ENCODE results near the gene RTP2.
A peak's percentile ranks its signal among the peaks of the same experiment; 100 is the strongest.

The RTP2 gene

DNA sequence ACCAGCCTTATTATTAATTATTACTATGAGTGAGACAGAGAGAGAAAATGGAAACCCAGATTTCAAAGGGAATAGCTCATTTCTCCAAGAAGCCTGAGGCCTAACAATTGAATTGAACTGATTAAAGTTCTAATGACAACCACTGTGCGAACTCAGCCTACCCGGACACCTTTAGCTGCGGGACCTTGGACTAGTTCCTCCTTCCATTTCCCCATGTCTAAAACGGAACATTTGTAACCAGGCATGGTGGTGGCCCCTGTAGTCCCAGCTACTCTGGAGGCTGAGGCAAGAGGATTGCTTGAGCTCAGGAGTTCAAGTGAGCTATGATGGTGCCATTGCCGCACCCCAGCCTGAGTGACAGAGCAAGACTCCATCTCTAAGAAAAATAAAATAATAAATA, 16.4 kb upstream of the RTP2 start:
- Histone ChIP-seq H3K4me1 (ENCODE audit: control insufficient read depth in 1 of 2, insufficient read depth in 1 of 2, low read depth in 1 of 2, low read length in 1 of 2) (no peaks in the 10 kb centered on the region), H3K9me3 (peaks cover 5% of the 10 kb centered on the region), H3K4me3 (ENCODE audit: low read depth in 1 of 2, low read length in 1 of 2) (no peak overlapping the region), H3K36me3 (peaks cover 41% of the 10 kb centered on the region), H3K27ac (no peak overlapping the region), H3K27me3 (no peaks in the 10 kb centered on the region)
- TF ChIP-seq, protein P1, sequence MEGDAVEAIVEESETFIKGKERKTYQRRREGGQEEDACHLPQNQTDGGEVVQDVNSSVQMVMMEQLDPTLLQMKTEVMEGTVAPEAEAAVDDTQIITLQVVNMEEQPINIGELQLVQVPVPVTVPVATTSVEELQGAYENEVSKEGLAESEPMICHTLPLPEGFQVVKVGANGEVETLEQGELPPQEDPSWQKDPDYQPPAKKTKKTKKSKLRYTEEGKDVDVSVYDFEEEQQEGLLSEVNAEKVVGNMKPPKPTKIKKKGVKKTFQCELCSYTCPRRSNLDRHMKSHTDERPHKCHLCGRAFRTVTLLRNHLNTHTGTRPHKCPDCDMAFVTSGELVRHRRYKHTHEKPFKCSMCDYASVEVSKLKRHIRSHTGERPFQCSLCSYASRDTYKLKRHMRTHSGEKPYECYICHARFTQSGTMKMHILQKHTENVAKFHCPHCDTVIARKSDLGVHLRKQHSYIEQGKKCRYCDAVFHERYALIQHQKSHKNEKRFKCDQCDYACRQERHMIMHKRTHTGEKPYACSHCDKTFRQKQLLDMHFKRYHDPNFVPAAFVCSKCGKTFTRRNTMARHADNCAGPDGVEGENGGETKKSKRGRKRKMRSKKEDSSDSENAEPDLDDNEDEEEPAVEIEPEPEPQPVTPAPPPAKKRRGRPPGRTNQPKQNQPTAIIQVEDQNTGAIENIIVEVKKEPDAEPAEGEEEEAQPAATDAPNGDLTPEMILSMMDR (IDR thresholded peaks at IDR 0.05), result no peak

DNA sequence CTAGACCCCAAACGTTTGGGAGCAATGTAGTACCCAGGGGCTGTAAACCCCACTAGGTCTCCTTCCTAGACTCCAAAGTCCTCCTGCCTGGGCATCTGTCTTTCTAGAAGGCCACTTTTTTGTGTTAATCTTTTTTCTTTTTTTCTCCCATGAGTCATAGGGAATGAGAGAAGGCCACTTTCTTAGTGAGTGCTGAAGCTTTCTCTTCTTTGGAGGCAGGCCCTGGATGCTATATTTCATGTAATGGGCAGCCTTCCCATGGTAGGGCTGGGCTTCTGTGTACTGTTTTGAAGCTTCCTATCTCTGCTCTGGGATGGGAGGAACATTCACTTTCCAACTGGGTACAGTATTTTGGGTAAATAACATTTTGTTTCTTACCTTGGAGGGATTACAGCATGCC, 15.2 kb upstream of the RTP2 start:
- TF ChIP-seq, protein P1 (IDR thresholded peaks at IDR 0.05), result no peak
- no peak overlapping the region for H3K4me3 ChIP-seq (ENCODE audit: low read depth in 1 of 2, low read length in 1 of 2)

DNA sequence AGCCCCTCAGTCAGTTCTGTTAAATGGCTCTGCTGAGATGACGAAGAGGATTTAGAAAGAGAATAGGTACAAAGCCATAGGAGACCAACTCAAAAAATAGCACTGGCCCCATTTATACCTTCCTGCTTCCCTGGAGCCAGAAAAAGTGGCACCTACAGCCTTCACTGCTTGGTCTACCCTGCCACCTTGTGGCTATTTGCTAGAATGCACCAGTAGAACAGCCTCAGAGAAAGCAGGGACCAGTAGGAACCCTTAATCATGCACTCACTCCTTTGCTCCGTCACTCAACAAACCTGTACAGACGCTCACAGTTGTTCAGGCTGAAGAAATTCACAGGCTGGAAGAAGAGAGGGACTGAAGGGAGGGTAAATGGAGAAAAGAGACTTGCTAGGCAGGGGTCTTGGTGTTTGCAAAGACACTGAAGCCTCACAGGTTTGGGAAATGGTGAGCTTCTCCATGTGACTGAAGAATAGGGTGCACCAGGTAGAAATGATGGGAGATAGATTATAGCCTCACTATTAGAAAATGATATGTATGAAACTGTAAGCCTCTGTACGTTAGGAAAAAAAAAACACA, 12.1 kb upstream of the RTP2 start:
- TF ChIP-seq, protein P1 (IDR thresholded peaks at IDR 0.05), result peak; percentile 89

More for the DNA sequence above, 15.2 kb upstream of the RTP2 start:
- no peaks in the 10 kb centered on the region for H3K4me1 ChIP-seq (ENCODE audit: control insufficient read depth in 1 of 2, insufficient read depth in 1 of 2, low read depth in 1 of 2, low read length in 1 of 2)
- H3K27me3 ChIP-seq, result no peaks in the 10 kb centered on the region
- peaks cover 4% of the 10 kb centered on the region for H3K9me3 ChIP-seq
- H3K27ac ChIP-seq, result no peak overlapping the region
- H3K36me3 ChIP-seq, result peaks cover 29% of the 10 kb centered on the region

DNA sequence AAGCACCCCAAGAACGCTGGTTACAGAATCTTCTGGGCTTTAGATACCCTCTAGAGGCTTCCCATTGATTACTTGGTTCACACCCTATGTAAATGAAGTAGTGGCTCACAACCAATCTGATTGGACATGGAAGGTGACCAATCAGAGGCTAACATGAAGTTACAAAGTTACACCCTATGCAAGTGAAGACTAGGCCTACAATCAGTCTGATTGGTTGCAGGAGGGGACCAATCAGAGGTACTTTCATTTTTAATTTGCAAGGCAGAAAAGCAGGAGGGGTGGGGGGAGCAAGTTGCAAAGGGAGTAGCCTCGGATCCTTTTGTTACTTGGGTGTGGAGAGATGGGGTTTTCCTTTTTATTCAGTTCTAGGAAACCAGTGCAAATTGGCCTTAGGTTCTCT, 11.1 kb upstream of the RTP2 start:
- H3K4me3 ChIP-seq (ENCODE audit: low read depth in 1 of 2, low read length in 1 of 2), result no peak overlapping the region
- no peaks in the 10 kb centered on the region for H3K4me1 ChIP-seq (ENCODE audit: control insufficient read depth in 1 of 2, insufficient read depth in 1 of 2, low read depth in 1 of 2, low read length in 1 of 2)
- no peaks in the 10 kb centered on the region for H3K27me3 ChIP-seq
- H3K9me3 ChIP-seq, result no peaks in the 10 kb centered on the region
- TF ChIP-seq, protein P1 (IDR thresholded peaks at IDR 0.05), result no peak
- H3K36me3 ChIP-seq, result no peaks in the 10 kb centered on the region
- no peak overlapping the region for H3K27ac ChIP-seq

More for the DNA sequence above, 12.1 kb upstream of the RTP2 start:
- H3K9me3 ChIP-seq, result no peaks in the 10 kb centered on the region
- H3K27ac ChIP-seq, result no peak overlapping the region
- H3K27me3 ChIP-seq, result no peaks in the 10 kb centered on the region
- no peak overlapping the region for H3K4me3 ChIP-seq (ENCODE audit: low read depth in 1 of 2, low read length in 1 of 2)
- H3K4me1 ChIP-seq (ENCODE audit: control insufficient read depth in 1 of 2, insufficient read depth in 1 of 2, low read depth in 1 of 2, low read length in 1 of 2), result no peaks in the 10 kb centered on the region
- no peaks in the 10 kb centered on the region for H3K36me3 ChIP-seq

DNA sequence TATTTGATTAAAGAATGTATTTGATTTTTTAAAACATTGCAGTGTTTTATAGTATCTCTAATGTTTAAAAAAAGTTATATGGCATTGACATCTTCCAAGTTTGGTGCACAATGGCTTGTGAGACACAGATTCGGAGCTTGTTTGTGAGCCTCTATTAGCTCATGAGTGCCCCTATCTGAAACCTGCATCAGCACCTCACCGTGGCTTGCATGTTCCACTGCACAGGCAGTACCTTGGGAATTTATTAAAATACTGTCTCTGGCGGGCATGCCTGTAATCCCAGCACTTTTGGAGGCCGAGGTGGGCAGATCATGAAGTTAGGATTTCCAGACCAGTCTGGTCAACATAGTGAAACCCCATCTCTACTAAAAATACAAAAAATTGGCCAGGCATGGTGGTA, 6.8 kb upstream of the RTP2 start:
- TF ChIP-seq, protein P1 (IDR thresholded peaks at IDR 0.05), result no peak
- Histone ChIP-seq H3K9me3 (no peaks in the 10 kb centered on the region), H3K36me3 (no peaks in the 10 kb centered on the region)

More for the DNA sequence above, 6.8 kb upstream of the RTP2 start:
- H3K27me3 ChIP-seq, result no peaks in the 10 kb centered on the region
- no peak overlapping the region for H3K4me3 ChIP-seq (ENCODE audit: low read depth in 1 of 2, low read length in 1 of 2)
- H3K27ac ChIP-seq, result no peak overlapping the region
- H3K4me1 ChIP-seq (ENCODE audit: control insufficient read depth in 1 of 2, insufficient read depth in 1 of 2, low read depth in 1 of 2, low read length in 1 of 2), result no peaks in the 10 kb centered on the region
